Parathyroid adenoma (tissue), 2 donors: Measurements from ENCODE around the gene SH3BP4.

ENCODE experiments used
- H2AFZ ChIP-seq: fragments of 300-600 bp; sonication (generic); one replicate; pipeline ENCODE4 v1.7.0; 2017; ENCODE audit warnings: antibody characterized with exemption, mild to moderate bottlenecking
- H3K27ac ChIP-seq: fragments of 300-600 bp; sonication (generic); one replicate; pipeline ENCODE4 v1.7.0; 2017
- H3K27me3 ChIP-seq: fragments of 300-600 bp; sonication (generic); one replicate; pipeline ENCODE4 v1.7.0; 2017; ENCODE audit warnings: low read length; ENCODE audit not compliant: control insufficient read depth, insufficient read depth
- H3K36me3 ChIP-seq: fragments of 300-600 bp; sonication (generic); one replicate; pipeline ENCODE4 v1.7.0; 2017; ENCODE audit warnings: low read length; ENCODE audit not compliant: control insufficient read depth, insufficient read depth
- H3K4me1 ChIP-seq: fragments of 300-600 bp; sonication (generic); one replicate; pipeline ENCODE4 v1.7.0; 2017; ENCODE audit warnings: control low read depth
- H3K4me2 ChIP-seq: fragments of 300-600 bp; sonication (generic); one replicate; pipeline ENCODE4 v1.7.0; 2017; ENCODE audit warnings: low read length
- H3K4me3 ChIP-seq: fragments of 300-600 bp; sonication (generic); one replicate; pipeline ENCODE4 v1.7.0; 2017; ENCODE audit warnings: low read depth, low read length
- H3K79me2 ChIP-seq: fragments of 300-600 bp; sonication (generic); one replicate; pipeline ENCODE4 v1.7.0; 2017; ENCODE audit warnings: control low read depth
- H3K9ac ChIP-seq: fragments of 300-600 bp; sonication (generic); one replicate; pipeline ENCODE4 v1.7.0; 2017; ENCODE audit warnings: mild to moderate bottlenecking
- H3K9me3 ChIP-seq: fragments of 300-600 bp; sonication (generic); one replicate; pipeline ENCODE4 v1.7.0; 2017; ENCODE audit warnings: low read length; ENCODE audit not compliant: control insufficient read depth
- CTCF ChIP-seq: fragments of 300-600 bp; sonication (generic); IDR thresholded peaks from one replicate; pipeline ENCODE4 v1.7.0; 2017; ENCODE audit warnings: antibody characterized with exemption, mild to moderate bottlenecking
- donor health status: primary hyperparathyroidism.

Gene SH3BP4

GRCh38 chr2:235002198-235003095 lies 50.6 kb downstream of the SH3BP4 start:
- Histone ChIP-seq H3K4me2 (no peak overlapping the region), H3K79me2 (peaks cover 3% of the 10 kb centered on the region), H3K27ac (no peak overlapping the region), H3K9ac (no peak overlapping the region), H3K4me1 (no peaks in the 10 kb centered on the region), H3K36me3 (no peaks in the 10 kb centered on the region), H3K9me3 (no peaks in the 10 kb centered on the region), H3K4me3 (no peak overlapping the region), H3K27me3 (no peaks in the 10 kb centered on the region), H2AFZ (no peak overlapping the region)
- no peak for TF ChIP-seq CTCF

GRCh38 chr2:235003096-235003775 lies 51.4 kb downstream of the SH3BP4 start:
- Histone ChIP-seq H3K4me1 (no peaks in the 10 kb centered on the region), H3K9ac (no peak overlapping the region), H3K27ac (no peak overlapping the region), H3K27me3 (no peaks in the 10 kb centered on the region), H3K36me3 (no peaks in the 10 kb centered on the region), H3K9me3 (no peaks in the 10 kb centered on the region), H3K4me2 (no peak overlapping the region), H2AFZ (no peak overlapping the region), H3K79me2 (peaks cover 3% of the 10 kb centered on the region), H3K4me3 (no peak overlapping the region)
- no peak for TF ChIP-seq CTCF

- no peaks in the 10 kb centered on the region for H3K4me1 ChIP-seq
- no peak overlapping the region for H3K9ac ChIP-seq
- peaks cover 3% of the 10 kb centered on the region for H3K79me2 ChIP-seq
- H3K4me3 ChIP-seq, result no peak overlapping the region
- TF ChIP-seq CTCF, result no peak
- no peak overlapping the region for H3K27ac ChIP-seq
- no peaks in the 10 kb centered on the region for H3K36me3 ChIP-seq
- H3K9me3 ChIP-seq, result no peaks in the 10 kb centered on the region
- H3K4me2 ChIP-seq, result no peak overlapping the region
- H3K27me3 ChIP-seq, result no peaks in the 10 kb centered on the region
- no peak overlapping the region for H2AFZ ChIP-seq
Measured at GRCh38 chr2:235004329-235004903, 52.6 kb downstream of the SH3BP4 start.

- H3K4me2 ChIP-seq, result no peak overlapping the region
- no peak overlapping the region for H3K4me3 ChIP-seq
- H3K9me3 ChIP-seq, result no peaks in the 10 kb centered on the region
- no peak overlapping the region for H3K27ac ChIP-seq
- no peak for TF ChIP-seq CTCF
- no peak overlapping the region for H3K9ac ChIP-seq
- H3K36me3 ChIP-seq, result no peaks in the 10 kb centered on the region
- H3K79me2 ChIP-seq, result peaks cover 3% of the 10 kb centered on the region
- H2AFZ ChIP-seq, result no peak overlapping the region
- H3K4me1 ChIP-seq, result no peaks in the 10 kb centered on the region
- H3K27me3 ChIP-seq, result no peaks in the 10 kb centered on the region
Measured at GRCh38 chr2:235005023-235005422, 53.2 kb downstream of the SH3BP4 start.
